Measurements from ENCODE around the gene SSBP3.

SSBP3 gene

GRCh38 chr1:54371038-54371941 is 34.9 kb downstream of the SSBP3 start:
- no peak for DNase-seq

GRCh38 chr1:54370287-54370989 is 35.8 kb downstream of the SSBP3 start:
- DNase-seq: no peak

- DNase-seq: no peak
These were observed 38.6 kb downstream of the SSBP3 start for GRCh38 chr1:54367613-54368012.

GRCh38 chr1:54365847-54366246 is 40.3 kb downstream of the SSBP3 start:
- DNase-seq: no peak

- DNase-seq: no peak
These were observed 40.8 kb downstream of the SSBP3 start for GRCh38 chr1:54365398-54365797.

- no peak for DNase-seq
These were observed 41.2 kb downstream of the SSBP3 start for GRCh38 chr1:54364995-54365394.

- DNase-seq: no peak
These were observed 41.6 kb downstream of the SSBP3 start for GRCh38 chr1:54364582-54364981.

- DNase-seq: no peak
These were observed 42.3 kb downstream of the SSBP3 start for GRCh38 chr1:54363925-54364324.

- no peak for DNase-seq
These were observed 43.3 kb downstream of the SSBP3 start for GRCh38 chr1:54362881-54363340.

- no peak for DNase-seq
These were observed 44.9 kb downstream of the SSBP3 start for GRCh38 chr1:54361342-54361741.

- DNase-seq: no peak
These were observed 45.8 kb downstream of the SSBP3 start for GRCh38 chr1:54360165-54361005.

- no peak for DNase-seq
These were observed 46.6 kb downstream of the SSBP3 start for GRCh38 chr1:54359393-54360162.

- no peak for DNase-seq
These were observed 47.6 kb downstream of the SSBP3 start for GRCh38 chr1:54358503-54359168.

- no peak for DNase-seq
These were observed 48.2 kb downstream of the SSBP3 start for GRCh38 chr1:54357967-54358366.

- DNase-seq: peak; percentile 52
These were observed 49.5 kb downstream of the SSBP3 start for GRCh38 chr1:54356680-54357147.

GRCh38 chr1:54355931-54356679 is 50.1 kb downstream of the SSBP3 start:
- DNase-seq: peak; percentile 48

GRCh38 chr1:54354899-54355298 is 51.3 kb downstream of the SSBP3 start:
- no peak for DNase-seq

- DNase-seq: no peak
These were observed 52.2 kb downstream of the SSBP3 start for GRCh38 chr1:54353959-54354358.

- DNase-seq: no peak
These were observed 53.4 kb downstream of the SSBP3 start for GRCh38 chr1:54352755-54353154.

GRCh38 chr1:54350360-54350759 is 55.8 kb downstream of the SSBP3 start:
- DNase-seq: no peak

- no peak for DNase-seq
These were observed 57.5 kb downstream of the SSBP3 start for GRCh38 chr1:54348700-54349021.
